ENCODE results near the gene ABHD12.

ABHD12 gene

GRCh38 chr20:25380945-25381614, 9.6 kb downstream of the ABHD12 start:
- DNase-seq: no peak

DNA sequence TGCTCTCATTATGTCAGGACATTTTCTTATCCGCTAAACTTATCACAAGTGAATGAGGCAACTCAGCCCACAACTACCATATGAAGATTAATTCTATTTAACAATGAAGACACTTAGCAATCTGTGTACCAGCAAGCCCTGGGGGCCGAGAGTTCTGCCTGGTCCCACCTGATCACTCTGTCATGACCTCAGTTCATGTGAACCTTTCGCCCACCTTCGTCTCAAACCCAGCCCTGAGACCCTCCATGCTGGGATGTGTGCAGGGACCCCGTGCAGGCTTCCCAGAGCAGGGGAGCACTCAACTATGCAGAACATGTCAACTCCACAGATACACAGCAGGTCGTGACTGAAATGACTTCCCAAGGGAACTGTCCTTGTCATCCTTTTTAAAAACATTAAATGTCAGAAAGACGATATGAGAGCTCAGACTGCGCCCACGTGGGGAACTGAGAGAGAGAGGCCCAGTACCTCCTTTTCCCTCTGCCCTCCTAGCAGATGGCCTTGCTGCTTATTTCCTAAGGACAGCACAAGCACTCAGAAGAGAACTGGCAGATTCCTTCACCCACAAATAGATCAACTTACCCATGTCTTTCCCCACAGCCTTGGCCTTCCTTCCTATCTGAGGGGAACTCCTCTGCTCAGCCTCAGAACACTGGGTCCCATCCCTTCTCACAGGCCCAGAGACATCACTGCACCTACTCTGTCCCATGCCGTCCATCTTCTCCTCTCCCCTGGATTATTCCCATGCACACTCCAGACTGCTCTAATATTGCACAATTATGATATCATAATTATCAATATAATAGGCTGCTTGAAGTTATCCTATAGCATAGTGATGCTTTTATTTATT, 11.5 kb downstream of the ABHD12 start:
- DNase-seq: no peak

- no peak for DNase-seq
These were observed 12.3 kb downstream of the ABHD12 start for GRCh38 chr20:25378189-25378883.

- DNase-seq: no peak
These were observed 13.7 kb downstream of the ABHD12 start for GRCh38 chr20:25376886-25377285.

DNA sequence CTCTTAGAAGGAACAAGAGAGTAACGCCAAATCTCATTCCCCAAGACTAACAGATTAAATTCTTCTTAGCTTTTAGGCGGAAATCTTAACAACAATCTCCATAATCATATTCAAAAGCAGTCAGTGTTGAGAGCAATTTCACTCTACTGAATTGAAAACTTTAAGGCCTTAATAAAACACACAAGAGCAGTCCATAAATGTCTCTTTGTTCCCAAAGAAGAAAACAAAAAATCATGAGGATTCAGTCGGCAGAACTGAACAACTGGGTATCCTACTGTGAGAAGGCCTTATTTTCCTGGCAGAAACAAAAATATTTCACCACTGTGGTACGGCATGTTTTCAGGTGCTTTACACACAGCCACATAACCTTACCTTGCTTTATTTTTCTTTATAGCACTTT, 14.4 kb downstream of the ABHD12 start:
- DNase-seq: no peak

GRCh38 chr20:25374842-25375241, 15.8 kb downstream of the ABHD12 start:
- no peak for DNase-seq

GRCh38 chr20:25372584-25373336, 17.9 kb downstream of the ABHD12 start:
- DNase-seq: peak; percentile 90

DNA sequence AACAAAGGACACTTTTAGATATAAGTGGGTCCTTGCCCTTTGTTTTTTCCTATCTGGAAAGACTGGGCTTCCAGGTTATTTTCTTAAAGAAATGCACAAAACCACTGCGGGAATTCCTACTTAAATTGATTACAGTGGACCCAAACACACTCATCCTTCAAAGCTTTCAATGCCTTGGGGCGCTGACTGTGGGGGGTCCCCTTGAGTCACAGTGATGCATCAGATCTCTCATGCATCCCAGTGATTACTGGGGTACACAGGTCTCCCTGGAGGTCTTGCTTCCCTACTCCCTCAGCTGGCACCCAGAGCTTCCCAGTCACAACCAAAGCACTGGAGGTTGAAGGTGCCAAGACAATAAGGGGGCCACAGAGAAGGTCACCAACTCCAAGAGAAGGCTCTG, 20.7 kb downstream of the ABHD12 start:
- no peak for DNase-seq

DNA sequence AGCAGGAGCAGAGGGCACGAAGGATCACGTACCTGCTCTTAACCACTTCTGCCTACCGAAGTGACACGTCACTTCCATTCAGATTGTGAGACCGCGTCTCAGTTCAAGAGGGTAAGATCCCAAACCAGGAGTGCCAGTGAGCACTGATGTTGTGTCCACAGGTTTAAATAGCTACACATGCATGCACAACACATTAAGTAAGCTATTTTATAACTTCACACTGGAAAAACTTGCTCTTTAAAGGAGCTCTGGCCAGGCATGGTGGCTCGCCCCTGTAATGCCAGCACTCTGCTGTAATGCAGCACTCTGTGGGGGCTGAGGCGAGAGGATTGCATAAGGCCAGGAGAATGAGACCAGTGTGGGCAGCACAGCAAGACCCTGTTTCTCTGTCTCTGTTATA, 21.1 kb downstream of the ABHD12 start:
- DNase-seq: no peak

DNA sequence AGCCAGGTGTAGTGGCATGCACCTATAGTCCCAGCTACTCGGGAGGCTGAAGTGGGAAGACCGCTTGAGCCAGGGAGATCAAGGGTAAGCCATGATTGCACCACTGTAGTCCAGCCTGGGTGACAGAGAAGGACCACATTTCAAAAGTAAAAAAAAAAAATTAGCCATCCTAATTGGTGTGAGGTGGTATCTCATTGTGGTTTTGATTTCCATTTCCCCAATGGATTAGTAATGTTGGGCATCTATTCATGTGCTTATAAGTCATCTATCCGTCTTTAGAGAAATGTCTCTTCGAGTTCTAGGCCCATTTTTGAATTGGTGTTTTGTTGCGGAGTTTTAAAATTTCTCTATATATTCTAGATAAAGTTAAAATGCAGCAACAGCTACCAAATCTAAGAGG, 21.7 kb downstream of the ABHD12 start:
- no peak for DNase-seq

DNA sequence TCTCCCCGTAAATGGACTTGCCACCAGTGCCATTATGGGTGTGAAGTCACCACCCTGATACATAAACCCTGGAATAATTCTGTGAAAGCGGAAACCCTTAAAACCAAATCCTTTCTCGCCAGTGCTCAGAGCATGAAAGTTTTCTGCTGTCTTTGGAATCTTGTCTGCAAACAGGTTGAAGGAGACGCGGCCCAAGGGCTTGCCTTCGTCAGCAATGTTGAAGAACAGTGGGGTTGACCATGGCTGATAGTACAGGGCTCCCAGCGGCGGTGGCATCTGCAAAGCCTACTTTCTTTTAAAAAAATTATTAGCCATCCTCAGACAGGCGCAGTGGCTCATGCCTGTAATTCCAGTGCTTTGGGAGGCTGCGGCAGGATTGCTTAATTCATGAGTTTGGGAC, 22.1 kb downstream of the ABHD12 start:
- DNase-seq: no peak

GRCh38 chr20:25364879-25365699, 25.5 kb downstream of the ABHD12 start:
- no peak for DNase-seq

- DNase-seq: peak; percentile 7
These were observed 26.4 kb downstream of the ABHD12 start for GRCh38 chr20:25364180-25364788.

DNA sequence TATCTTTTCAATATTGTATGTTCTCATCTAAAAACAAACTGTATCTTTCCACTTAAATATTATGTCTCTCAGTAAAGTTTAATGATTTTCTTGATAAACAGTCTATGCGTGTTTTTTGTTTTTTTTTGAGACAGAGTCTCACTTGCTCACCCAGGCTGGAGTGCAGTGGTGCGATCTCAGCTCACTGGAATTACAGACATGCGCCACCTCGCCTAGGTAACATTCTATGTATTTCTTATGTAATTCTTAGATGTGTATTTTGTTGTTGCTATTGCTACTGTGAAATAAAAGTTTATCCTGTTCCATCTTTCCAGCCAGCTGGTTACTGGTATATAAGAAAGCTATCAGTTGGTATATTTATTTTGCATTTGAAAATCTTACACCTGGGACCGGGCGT, 29.4 kb downstream of the ABHD12 start:
- peak; percentile 50 for DNase-seq

GRCh38 chr20:25360631-25361286, 29.9 kb downstream of the ABHD12 start:
- DNase-seq: peak; percentile 51

DNA sequence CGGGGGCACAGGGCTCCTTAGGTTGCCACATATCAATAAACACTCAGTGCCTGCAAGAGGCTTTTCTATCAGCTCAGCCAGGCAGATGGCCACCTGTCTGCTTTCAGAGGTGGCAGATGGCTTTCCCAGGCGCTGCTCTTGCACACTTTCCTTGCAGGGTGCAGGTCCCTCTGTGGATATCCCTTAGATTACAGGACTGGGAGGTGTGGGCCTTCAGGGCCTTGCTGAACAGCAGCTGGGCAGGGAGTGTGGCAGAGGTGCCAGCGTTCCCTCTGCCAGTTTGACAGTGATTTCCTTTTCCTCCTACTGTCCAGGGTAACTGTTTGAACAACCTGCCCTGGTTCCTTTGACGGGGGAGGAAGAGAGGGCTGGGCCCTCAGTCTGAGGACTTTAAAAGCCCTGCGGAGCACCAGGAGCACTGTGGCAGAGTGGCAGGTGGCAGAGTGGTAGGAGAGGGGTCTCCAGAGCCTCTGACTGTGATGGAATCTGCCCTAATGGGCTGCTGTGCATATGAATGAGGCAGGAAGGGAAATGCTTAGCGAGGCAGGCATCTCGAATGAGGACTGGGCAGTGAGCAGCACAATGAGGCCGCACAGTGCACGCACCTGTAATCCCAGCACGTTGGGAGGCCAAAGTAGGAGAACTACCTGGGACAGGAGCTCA, 34.2 kb downstream of the ABHD12 start:
- no peak for DNase-seq

- DNase-seq: no peak
These were observed 34.8 kb downstream of the ABHD12 start for GRCh38 chr20:25355866-25356265.

GRCh38 chr20:25355011-25355595, 35.5 kb downstream of the ABHD12 start:
- DNase-seq: no peak

DNA sequence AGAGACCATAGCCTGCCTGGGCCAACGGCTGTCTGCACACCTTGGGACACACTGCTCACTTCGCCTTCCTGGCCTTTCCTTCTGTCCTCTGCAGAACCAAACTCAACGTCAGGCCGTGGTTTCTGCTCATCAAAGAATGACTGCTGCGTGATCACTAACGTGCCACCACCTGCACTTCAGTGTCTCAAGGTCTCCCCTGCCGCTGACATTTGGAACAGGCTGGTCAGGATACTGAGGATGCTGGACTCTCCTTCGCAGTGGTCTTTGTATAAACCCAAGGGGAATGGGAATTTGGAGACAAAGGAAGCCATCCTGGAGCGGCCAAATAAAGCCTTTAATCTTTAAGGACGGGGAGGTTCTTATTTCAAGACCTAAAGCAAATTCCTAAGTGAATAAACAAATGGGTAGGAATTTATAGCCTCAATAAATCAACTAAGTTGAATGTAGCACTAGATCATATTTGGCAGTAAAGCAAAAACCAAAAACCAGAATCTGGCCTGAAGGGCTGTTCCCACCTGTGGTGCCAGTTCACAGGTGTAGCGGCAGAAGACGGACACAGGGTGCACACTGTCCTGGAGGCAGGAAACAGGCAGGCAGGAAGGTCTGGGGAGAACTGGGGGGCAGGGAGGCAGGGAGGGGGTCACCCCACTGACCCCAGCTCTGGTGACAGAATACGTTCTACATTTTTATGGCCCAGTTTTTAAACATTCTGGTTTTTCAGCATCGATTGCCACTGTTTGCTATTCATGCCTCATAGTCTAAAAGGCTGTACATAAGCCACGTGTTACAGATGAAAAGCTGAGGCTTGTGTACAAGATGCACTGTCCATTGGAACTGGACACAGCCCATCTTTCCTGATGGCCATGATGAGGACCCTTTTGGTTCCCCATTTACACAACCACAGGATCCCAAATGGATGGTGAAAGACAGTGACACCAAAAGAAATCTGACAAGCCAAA, 36.6 kb downstream of the ABHD12 start:
- no peak for DNase-seq

Data from fibroblast of skin of abdomen (primary cell).